ENCODE results near the gene TNFAIP8.
A peak's percentile ranks its signal among the peaks of the same experiment; 100 is the strongest.

DNA sequence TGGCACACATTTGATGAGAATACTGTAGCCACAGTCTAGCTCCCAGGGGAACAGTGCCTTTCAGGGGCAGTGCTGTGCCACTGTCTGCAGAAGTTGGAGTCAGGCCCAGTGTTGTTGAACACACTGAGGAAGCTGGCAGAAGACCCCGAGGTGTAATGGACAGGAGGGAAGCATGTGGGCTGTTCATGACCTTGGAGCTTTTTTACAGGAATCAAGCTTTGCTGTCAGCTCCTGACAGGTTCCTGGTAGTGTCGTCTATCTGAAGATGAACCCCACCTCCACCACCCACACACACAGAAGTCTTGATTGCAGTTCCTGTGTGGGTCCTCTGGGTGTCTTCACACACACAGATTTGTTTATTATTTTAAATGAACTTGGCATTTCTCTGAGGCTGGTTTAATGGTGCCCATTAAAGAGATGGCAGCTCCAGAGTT lies 40.3 kb upstream of the TNFAIP8 start:
- TF ChIP-seq, protein P1, sequence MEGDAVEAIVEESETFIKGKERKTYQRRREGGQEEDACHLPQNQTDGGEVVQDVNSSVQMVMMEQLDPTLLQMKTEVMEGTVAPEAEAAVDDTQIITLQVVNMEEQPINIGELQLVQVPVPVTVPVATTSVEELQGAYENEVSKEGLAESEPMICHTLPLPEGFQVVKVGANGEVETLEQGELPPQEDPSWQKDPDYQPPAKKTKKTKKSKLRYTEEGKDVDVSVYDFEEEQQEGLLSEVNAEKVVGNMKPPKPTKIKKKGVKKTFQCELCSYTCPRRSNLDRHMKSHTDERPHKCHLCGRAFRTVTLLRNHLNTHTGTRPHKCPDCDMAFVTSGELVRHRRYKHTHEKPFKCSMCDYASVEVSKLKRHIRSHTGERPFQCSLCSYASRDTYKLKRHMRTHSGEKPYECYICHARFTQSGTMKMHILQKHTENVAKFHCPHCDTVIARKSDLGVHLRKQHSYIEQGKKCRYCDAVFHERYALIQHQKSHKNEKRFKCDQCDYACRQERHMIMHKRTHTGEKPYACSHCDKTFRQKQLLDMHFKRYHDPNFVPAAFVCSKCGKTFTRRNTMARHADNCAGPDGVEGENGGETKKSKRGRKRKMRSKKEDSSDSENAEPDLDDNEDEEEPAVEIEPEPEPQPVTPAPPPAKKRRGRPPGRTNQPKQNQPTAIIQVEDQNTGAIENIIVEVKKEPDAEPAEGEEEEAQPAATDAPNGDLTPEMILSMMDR (conservative IDR thresholded peaks at IDR 0.05) = peak; percentile 46; the same call in 1 of the 2 replicates
- TF ChIP-seq EZH2 (IDR thresholded peaks at IDR 0.05; ENCODE audit: low read depth) = no peak
